D341Med (cell line): Measurements from ENCODE around the gene STARD5.
"Not testable (repeated sequence)": the region's sequence is repeated elsewhere in the genome, so short reads cannot be mapped to it uniquely, and the experiment has no call there.

Source experiments
- DNase-seq: peaks from one replicate; pipeline ENCODE4 v3.0.0; 2012; ENCODE audit warnings: low spot score

Gene STARD5

DNA sequence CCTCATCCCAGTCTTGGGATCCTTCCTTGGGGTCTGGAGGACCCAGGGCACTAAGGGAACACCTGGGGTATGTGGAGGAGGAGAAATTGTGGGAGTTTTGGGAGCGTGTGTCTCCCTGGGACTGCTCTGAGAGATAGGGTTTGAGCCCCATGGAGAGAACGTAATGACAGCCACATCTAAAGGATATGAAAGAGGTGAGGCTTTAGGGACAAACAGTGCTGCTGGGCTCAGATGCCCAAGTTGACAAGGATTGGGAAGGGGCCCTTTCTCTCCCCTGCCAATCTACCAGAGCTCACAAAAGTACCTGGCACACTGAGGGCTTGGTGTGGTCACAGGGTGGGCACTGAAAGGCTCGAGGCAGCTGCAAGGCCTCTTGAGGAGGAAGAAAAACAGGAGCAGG is 13.3 kb upstream of the STARD5 start:
- no peak for DNase-seq

GRCh38 chr15:81336568-81336967 is 12.6 kb upstream of the STARD5 start:
- no peak for DNase-seq

DNA sequence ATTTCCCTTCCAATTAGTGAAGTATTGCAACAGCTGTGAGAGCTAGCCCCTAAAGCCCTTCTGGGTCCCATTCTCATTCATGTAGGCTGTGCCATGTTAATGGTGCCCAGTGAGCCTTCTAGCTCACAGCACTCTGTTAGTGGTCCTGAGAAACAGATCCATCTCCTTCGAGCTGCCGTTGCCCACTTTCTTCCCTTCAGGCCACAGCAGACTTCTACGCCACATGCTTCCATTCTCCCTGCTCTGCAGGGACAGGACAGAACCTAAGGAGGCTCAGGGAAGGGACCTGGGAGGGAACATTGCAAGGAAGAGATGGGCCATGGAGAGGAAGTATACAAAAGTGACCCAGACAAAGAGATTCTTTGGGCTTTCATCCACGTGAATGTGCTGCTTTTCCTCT is 11.7 kb upstream of the STARD5 start:
- no peak for DNase-seq

DNA sequence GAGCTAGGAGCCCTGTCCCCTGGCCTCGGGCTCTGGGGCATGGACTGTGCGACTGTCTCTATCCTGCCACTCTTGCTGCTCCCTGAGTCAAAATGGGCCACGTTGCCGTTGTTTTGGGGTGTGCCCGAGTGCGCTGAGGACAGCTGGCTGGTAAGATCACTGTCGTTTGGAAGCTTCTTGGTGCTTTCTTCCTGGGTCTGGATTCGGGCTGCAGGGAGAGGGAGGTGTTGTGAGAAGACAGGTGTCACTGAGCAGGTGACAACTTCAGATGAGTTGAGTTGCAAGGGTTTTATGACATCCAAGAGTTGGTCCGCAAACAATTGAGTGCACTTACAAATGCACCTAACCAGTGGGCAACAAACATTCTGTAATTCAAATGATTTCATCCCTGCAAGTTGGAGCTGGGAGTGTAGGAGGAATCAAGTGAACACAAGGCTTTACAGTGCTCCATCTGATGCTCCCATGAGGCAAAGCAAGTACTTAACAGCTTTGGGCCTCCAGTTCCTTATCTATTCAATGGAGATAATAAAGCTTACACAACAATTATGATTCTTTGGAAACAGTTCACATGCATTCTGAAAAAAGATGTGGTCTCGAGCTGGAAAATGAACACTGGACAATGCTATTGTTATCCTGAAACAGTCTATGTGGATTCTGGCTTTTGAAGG is 11.0 kb upstream of the STARD5 start:
- DNase-seq: no peak

DNA sequence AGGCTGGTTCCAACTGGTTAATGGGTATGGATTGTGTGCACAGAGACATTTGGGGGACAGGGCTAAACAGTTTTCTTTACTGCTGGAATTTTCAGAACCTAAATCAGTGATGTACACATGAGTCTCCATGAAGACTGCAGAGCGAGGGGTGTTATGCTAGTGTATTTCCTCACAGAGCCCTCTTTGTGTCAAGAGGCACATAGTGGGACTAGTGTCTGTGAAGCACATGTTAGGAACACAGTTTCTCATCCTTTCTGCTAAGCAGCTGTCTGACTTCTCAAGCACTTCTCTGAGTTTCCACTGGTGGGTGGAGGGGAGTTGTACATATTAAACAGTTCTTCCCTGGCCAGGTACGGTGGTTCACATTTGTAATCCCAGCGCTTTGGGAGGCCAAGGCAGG is 9.4 kb upstream of the STARD5 start:
- DNase-seq: no peak

DNA sequence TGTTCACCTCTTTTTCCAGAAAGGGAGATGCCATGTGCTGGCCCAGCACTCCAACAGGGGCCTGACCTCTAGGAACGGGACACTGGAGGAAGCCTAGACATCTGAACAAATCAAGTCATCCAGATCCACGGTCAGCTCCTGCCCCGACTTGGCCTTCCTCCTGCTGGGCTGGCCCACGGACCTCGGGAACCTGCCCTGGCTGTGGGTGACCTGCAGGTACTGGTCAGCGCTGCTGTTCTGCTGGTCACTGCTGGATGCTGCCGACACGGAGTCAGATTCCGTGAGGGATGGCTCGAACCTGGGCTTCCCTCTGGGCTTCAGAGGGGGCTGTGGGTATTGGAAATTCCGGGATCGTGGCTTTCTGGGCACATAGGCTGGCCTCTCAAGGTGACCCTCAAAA is 8.4 kb upstream of the STARD5 start:
- DNase-seq: no peak

DNA sequence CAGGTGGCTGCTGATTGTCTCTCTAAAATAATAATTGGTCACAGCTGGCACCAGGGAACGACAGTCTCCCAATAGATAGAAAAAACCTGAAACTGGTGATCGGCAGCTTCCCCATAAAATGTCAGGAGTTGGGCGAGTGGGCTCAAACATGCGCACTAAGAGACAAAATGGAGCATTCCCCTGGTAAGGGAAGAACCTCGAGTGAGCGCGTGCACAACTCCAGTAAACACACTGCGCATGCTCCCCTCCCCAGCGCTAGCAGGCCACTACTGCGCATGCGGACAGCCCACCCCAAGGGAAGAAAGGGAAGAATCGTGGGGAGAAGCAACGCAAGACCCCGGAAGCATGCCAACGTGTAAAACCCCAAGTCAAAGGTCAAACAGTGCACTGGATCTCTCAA is 7.7 kb upstream of the STARD5 start:
- no peak for DNase-seq

- not testable (repeated sequence) for DNase-seq
Observed at GRCh38 chr15:81331141-81331540, 7.2 kb upstream of the STARD5 start.

DNA sequence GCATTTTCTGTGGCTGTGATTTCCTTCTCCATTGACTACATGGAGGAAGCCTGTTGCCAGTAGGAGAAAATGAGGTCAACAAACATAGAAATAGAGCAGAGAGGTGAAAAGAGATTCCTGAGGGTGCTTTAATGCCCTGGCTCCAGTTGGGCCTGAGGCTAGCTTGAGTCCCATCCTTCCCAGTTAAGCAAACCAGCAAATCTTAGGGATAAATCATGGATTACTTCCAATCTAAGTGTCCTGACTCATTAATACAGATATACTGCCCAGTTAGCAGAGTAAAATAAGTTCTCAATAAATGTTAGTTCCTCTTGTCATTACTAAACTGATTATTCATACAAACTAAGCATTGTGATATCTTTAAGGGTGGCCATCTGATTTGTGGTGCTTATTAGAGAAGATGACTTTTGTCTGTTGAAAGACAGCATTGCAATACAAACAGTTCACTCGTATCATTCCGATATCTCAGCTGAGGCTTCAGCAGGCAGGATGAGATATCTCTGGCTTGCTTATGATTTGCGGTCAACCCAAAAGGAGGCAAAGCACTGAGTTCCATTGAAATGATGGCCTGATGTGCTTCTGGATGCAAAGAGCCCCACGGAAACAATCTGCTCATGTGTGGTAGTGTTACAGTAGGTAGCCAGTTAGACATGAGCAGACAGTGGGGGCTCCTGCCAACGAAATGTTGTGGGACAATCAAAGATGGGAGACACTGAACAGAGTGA is 6.6 kb upstream of the STARD5 start:
- no peak for DNase-seq

DNA sequence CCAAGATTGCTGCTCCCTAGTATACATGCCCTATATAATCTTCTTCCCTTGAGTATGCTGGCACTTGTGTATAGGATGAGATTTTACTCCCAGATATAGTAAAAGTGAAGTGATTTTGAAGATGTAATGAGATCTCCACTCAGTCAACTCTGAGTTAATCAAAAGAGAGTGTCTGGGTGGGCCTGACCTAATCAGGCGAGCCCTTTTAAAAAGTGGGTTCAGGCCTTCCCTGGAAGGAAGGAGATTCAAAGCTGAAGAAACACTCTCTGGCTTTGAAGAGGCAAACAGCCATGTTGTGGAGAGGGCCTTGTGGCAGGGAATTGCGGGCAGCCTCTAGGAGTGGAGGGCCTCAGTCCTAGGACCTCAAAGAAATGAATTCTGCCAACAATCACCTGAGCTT is 5.5 kb upstream of the STARD5 start:
- DNase-seq: no peak

GRCh38 chr15:81327516-81327915 is 3.6 kb upstream of the STARD5 start:
- DNase-seq: no peak

- no peak for DNase-seq
Observed at GRCh38 chr15:81326466-81327212, 2.7 kb upstream of the STARD5 start.

DNA sequence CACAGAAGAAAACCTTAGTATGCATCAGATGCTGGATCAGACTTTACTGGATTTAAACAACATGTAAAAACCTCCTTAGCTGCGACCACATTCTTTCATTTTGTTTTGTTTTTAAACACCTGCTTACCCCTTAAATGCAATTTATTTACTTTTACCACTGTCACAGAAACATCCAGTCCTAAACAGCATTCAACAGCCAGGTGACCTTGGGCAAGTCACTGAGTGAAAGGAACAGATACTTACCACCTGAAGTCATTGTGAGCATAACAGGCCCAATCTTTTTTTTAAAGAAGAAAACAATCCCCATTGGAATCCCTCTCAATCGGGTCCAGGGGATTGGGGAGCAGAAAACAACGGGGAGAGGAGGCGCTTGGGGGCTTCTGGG is 390 bp downstream of the STARD5 start:
- no peak for DNase-seq

DNA sequence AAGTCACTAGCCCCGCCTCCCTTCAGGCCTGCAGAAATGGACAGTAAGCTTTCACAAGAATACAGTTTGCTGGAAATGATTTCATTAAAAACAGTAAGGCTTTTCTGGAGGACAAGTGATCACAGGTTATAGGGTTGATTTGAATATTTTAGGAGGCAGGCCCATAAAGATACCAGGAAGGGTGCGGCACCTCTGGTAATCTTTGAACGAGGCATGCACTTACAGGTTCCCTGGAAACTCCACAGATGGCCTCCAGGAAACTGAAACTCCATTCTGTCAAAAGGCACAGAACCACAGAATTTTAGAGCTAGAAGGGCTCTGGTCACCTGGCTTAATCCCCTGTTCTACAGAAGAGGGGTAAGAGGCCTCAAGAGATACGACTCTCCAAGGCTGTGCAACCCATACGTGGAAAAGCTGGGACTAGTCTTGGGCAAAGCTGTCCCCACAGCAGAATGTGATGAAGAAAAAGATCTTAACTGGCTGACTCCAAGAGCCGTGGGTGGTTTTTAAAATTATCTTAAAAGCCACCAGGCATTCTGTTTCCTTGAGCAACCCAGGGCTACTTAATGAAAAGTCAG is 1.2 kb downstream of the STARD5 start:
- no peak for DNase-seq

- no peak for DNase-seq
Observed at GRCh38 chr15:81321667-81322066, 2.3 kb downstream of the STARD5 start.

- no peak for DNase-seq
Observed at GRCh38 chr15:81317642-81318017, 6.3 kb downstream of the STARD5 start.

GRCh38 chr15:81316267-81316666 is 7.7 kb downstream of the STARD5 start:
- DNase-seq: no peak

GRCh38 chr15:81315452-81316175 is 8.3 kb downstream of the STARD5 start:
- DNase-seq: no peak

GRCh38 chr15:81314378-81314777 is 9.6 kb downstream of the STARD5 start:
- no peak for DNase-seq

DNA sequence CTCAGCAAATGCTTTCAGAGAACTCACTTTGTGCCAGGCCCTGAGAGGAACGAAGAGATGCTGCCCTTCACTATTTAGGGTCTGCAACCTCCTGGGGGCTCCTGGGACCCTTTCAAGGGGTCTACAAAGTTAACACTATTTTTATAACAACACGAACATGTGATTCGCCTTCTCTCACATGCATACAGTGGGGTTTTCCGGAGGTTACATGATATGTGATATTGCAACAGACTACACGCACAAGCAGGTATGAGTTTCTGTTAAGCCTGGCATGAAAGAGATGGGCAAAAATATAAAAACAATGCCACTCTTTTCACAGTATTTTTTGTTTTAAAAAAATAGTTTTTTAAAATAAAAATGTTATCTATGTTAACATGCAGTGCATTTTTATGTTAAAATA is 10.3 kb downstream of the STARD5 start:
- DNase-seq: no peak

- DNase-seq: no peak
Observed at GRCh38 chr15:81312790-81313543, 11.0 kb downstream of the STARD5 start.
